HepG2 (cell line): ENCODE data around the gene TPO. TPM values are rescaled to one million over a fixed set of nuclear protein-coding genes. Genes with fewer than 3 reads are reported as not detected.

ENCODE experiments used
- ATAC-seq: fragments of 200-7000 bp; cut with Tn5 transposase; 3 replicates; pipeline ENCODE4 v1.9.1; 2020; ENCODE audit warnings: mild to moderate bottlenecking, moderate library complexity
- BruUV-seq: library from RNA; stranded (reverse); fragments of 400-500 nt; replicated peaks from 2 replicates; lab custom pipeline; 2021; lab: Mats Ljungman, UMichigan
- CTCF ChIA-PET: fragments of 300-600 bp; formaldehyde crosslinking; extraction: SDS; loops from one replicate; lab custom pipeline; 2021; ENCODE audit warnings: low total read pairs, inconsistent platforms, low intra/inter-chr PET ratio; lab: Yijun Ruan, JAX
- POLR2A ChIA-PET: fragments of 350-600 bp; sonication (Branson Sonifier 250); formaldehyde crosslinking; loops from one replicate; lab custom pipeline; 2020; ENCODE audit warnings: antibody characterized with exemption, inconsistent platforms; lab: Yijun Ruan, JAX
- DNase-seq: peaks from one replicate; pipeline ENCODE4 v3.0.0-alpha.2; 2015; ENCODE audit warnings: low spot score
- FAIRE-seq: peaks from 3 replicates; lab custom pipeline; 2011; peaks lifted over from hg19 to GRCh38; lab: Jason Lieb, UNC
- H2AFZ ChIP-seq: one replicate; pipeline ENCODE4 v1.6.1; 2011; ENCODE audit warnings: low read length, inconsistent platforms
- H3K27ac ChIP-seq: fragments of 300-600 bp; 3 replicates; pipeline ENCODE4 v1.8.0; 2011; ENCODE audit warnings: mixed run types, mild to moderate bottlenecking, mixed read lengths, low read length, inconsistent platforms; ENCODE audit not compliant: insufficient read depth; ENCODE audit errors: extremely low read length
- H3K27me3 ChIP-seq, 2 experiments: fragments of 200-600 bp in 1 of 2; 2 replicates in 1 of 2; 3 replicates in 1 of 2; pipeline versions ENCODE4 v1.6.0 to v1.8.0; 2011; ENCODE audit warnings: low read length in 2 of 2, mild to moderate bottlenecking in 2 of 2, moderate library complexity in 2 of 2, inconsistent platforms in 1 of 2; ENCODE audit not compliant: insufficient read depth in 2 of 2, control insufficient read depth in 1 of 2
- H3K36me3 ChIP-seq, 2 experiments: fragments of 200-600 bp in 1 of 2; replicated peaks in 1 of 2; 2 replicates in 1 of 2; 3 replicates in 1 of 2; pipeline versions ENCODE4 v1.5.1 to v1.8.0; 2011; ENCODE audit warnings: low read length in 2 of 2, inconsistent platforms in 1 of 2; ENCODE audit not compliant: insufficient read depth in 2 of 2, control insufficient read depth in 1 of 2
- H3K4me1 ChIP-seq: 2 replicates; pipeline ENCODE4 v1.5.1; 2012; ENCODE audit warnings: low read length, inconsistent platforms; ENCODE audit not compliant: insufficient read depth
- H3K4me2 ChIP-seq: 2 replicates; pipeline ENCODE4 v1.6.0; 2011; ENCODE audit warnings: low read depth, low read length, inconsistent platforms
- H3K4me3 ChIP-seq, 3 experiments: fragments of 200-600 bp in 1 of 3; sonication (generic), shearing (Covaris generic) in 1 of 3; replicated peaks in 1 of 3; 2 replicates each; pipeline ENCODE4 v1.5.1; 2011 to 2016; ENCODE audit warnings: low read length in 3 of 3, inconsistent platforms in 2 of 3, low read depth in 2 of 3, mild to moderate bottlenecking in 2 of 3, control low read depth in 1 of 3, mixed read lengths in 1 of 3; ENCODE audit not compliant: insufficient read depth in 1 of 3
- H3K79me2 ChIP-seq: one replicate; pipeline ENCODE4 v1.6.1; 2011; ENCODE audit warnings: low read length, inconsistent platforms; ENCODE audit not compliant: insufficient read depth
- H3K9ac ChIP-seq: 2 replicates; pipeline ENCODE4 v1.6.0; 2011; ENCODE audit warnings: mild to moderate bottlenecking, low read depth, low read length, inconsistent platforms; ENCODE audit not compliant: insufficient read depth
- H3K9me3 ChIP-seq: 2 replicates; pipeline ENCODE4 v1.5.1; 2012; ENCODE audit warnings: mild to moderate bottlenecking, low read length
- H4K20me1 ChIP-seq: 2 replicates; pipeline ENCODE4 v1.6.0; 2011; ENCODE audit warnings: inconsistent platforms, mild to moderate bottlenecking, low read length, moderate library complexity; ENCODE audit not compliant: insufficient read depth
- ELF3 ChIP-seq: IDR thresholded peaks from 2 replicates; pipeline ENCODE4 v1.6.1; 2016; ENCODE audit warnings: missing genetic modification reagents, missing compliant biosample characterization
- PCBP2 ChIP-seq: fragments of 200-400 bp; formaldehyde crosslinking; optimal IDR thresholded peaks from 2 replicates; pipeline ENCODE3; 2018; ENCODE audit warnings: low read length, low read depth; ENCODE audit not compliant: poor library complexity, severe bottlenecking
- SNAPC5 ChIP-seq: sonication (generic); formaldehyde crosslinking; IDR thresholded peaks from 2 replicates; pipeline ENCODE4 v1.8.1; 2023; ENCODE audit warnings: mild to moderate bottlenecking, missing genetic modification reagents, borderline replicate concordance
- ZKSCAN1 ChIP-seq: fragments of 150-350 bp; IDR thresholded peaks from 2 replicates; pipeline ENCODE4 v1.6.1; 2014; ENCODE audit warnings: low read length
- WGBS: methylation state at CpG from one replicate; pipeline ENCODE4 v1.1.6; 2017; ENCODE audit warnings: low lambda C conversion rate; 5-methylcytosine and 5-hydroxymethylcytosine counted together
- in situ Hi-C: cut with HindIII; loops from 2 replicates; pipeline ENCODE4 v1.10.0; 2017; ENCODE audit warnings: low pct_unique_long_range_greater_than_20kb; ENCODE audit not compliant: extremely low pct_ligation_motif_present
- intact Hi-C: fragments of 100-400 bp; cut with micrococcal nuclease; formaldehyde crosslinking; loops from one replicate; pipeline ENCODE4 v1.10.0; 2022; ENCODE audit not compliant: unreplicated experiment
- polyA plus RNA-seq, 8 experiments: library from polyadenylated mRNA; depleted of rRNA in 3 of 8; stranded (reverse) in 7 of 8; unstranded in 1 of 8; fragments of >200 nt; fragmentation: Illumina TruSeq in 4 of 8; extraction: Trizol in 4 of 8; gene quantifications; 2 replicates each; pipeline versions ENCODE4 v1.2.1 to v1.2.3, GENCODE V29; 2011 to 2016; ENCODE audit warnings: low read depth in 4 of 8, missing spikeins in 1 of 8, mixed read lengths in 1 of 8; ENCODE audit not compliant: insufficient read depth in 1 of 8
- total RNA-seq, 5 experiments: library from RNA; depleted of rRNA; stranded (reverse); fragments of >200 nt; fragmentation: Illumina TruSeq; extraction: Trizol; gene quantifications; 2 replicates each; pipeline ENCODE4 v1.2.3, GENCODE V29; 2016; ENCODE audit warnings: low read depth in 1 of 5

The TPO gene
- total and polyA plus RNA-seq, 2 of the 13 experiments (the other 11 are each of a cell fraction or from before 2014, with no cell fraction given), result not detected

GRCh38 chr2:1527153-1527992, 114.1 kb downstream of the TPO start:
- no peak for TF ChIP-seq ELF3 (CRISPR knock-in tag)
- TF ChIP-seq ZKSCAN1, result peak; percentile 86; the same call in 1 of the 2 replicates
- in situ Hi-C loops, result loop anchor here (25.0 kb wide), 1 partner anchor 390 kb away; no protein-coding TSS in a partner anchor
- Histone ChIP-seq H3K27ac (no peak overlapping the region), H3K4me2 (no peak overlapping the region), H3K36me3 (no peaks in the 10 kb centered on the region), H3K9me3 (peaks cover 33% of the 10 kb centered on the region), H4K20me1 (no peaks in the 10 kb centered on the region), H3K9ac (no peak overlapping the region), H3K79me2 (no peaks in the 10 kb centered on the region), H3K4me3 (no peak overlapping the region), H3K27me3 (0 out of 5 replicates have a peak, but pooled peaks cover 0 to 3% of the 10 kb centered on the region in 2 experiments), H2AFZ (no peak overlapping the region), H3K4me1 (no peaks in the 10 kb centered on the region)
- DNase-seq (no peak), FAIRE-seq (peak; percentile 8), ATAC-seq (peak; percentile 68)
- ChIA-PET POLR2A (no interaction called here), CTCF (no interaction called here)
- intact Hi-C loops, result no loop called here
- BruUV-seq, result no TSS peak
- WGBS, result 30% methylated on average over 9 of the region's 9 CpGs

- TF ChIP-seq PCBP2 (peak; percentile 81), SNAPC5 (CRISPR knock-in tag) (no peak), ZKSCAN1 (peak; percentile 91)
- intact Hi-C loops, result no loop called here
- in situ Hi-C loops, result loop anchor here (25.0 kb wide), 1 partner anchor 391 kb away; no protein-coding TSS in a partner anchor
- FAIRE-seq, result peak; percentile 4
- CTCF ChIA-PET, result no interaction called here
- no peak for DNase-seq
- Histone ChIP-seq H3K27ac (no peak overlapping the region), H3K4me3 (no peak overlapping the region), H3K79me2 (no peaks in the 10 kb centered on the region), H3K27me3 (no peaks in the 10 kb centered on the region), H3K9me3 (peaks cover 33% of the 10 kb centered on the region), H4K20me1 (no peaks in the 10 kb centered on the region), H3K4me2 (no peak overlapping the region), H3K4me1 (no peaks in the 10 kb centered on the region), H3K36me3 (no peaks in the 10 kb centered on the region), H2AFZ (no peak overlapping the region), H3K9ac (no peak overlapping the region)
- no peak; the same call in 2 of the 3 replicates for ATAC-seq
- no TSS peak for BruUV-seq
- WGBS, result 33% methylated on average over 6 of the region's 6 CpGs
- POLR2A ChIA-PET, result no interaction called here
Measured at GRCh38 chr2:1528273-1529064, 115.2 kb downstream of the TPO start.
